HG03135 (cell line): ENCODE measurements around the gene SLC24A4.

Source experiments
- ATAC-seq: cut with Tn5 transposase; IDR thresholded peaks from one replicate; pipeline ENCODE4 v1.9.1; 2021; ENCODE audit warnings: mild to moderate bottlenecking, moderate library complexity; ENCODE audit not compliant: unreplicated experiment

The SLC24A4 gene

DNA sequence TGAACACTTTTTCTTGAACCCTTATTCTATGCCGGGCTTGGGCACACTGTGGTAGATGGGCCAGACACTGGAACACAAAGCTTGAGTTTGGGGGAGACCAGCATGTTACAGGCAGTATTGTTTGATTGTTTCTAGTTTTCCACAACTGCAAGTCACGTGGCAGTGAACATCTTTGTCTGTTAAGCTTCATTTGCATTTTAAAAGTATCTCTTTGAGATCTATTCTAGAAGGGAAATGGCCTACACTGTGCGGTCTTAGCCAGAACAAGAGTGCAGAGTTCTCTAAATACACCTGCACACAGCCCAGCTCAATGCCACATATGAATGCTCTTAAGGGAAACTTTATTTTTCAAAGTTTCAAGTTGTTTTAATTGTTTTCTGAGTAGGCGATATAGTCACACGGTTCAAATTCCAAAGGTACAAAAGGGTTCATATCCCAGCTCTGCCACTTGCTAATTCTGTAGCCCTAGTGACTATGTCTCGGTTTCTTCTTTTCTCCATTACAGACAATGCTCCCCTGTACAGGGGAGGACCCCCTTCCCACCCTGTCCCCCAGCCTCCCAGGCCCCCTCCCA, 215.5 kb downstream of the SLC24A4 start:
- peak; percentile 76 for ATAC-seq

DNA sequence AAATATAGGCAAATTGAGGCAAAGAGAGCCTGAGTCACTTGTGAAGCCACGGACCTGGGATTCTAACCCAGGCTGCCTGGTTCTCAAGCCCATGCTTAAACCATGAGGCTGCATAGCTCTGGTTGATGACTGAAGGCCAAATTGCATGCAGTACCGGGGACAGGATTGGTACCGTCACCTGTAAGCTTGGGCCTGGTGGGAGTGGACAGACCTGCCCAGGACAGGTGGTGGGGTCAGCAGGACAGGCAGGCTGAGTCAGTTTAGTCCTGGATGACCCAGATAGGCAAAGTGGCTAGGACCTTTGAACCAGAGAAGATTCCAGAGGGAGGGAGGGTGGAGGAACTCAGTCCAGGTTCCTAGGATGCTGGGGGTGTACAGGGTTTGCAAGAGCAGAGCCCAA, 216.5 kb downstream of the SLC24A4 start:
- ATAC-seq = no peak

DNA sequence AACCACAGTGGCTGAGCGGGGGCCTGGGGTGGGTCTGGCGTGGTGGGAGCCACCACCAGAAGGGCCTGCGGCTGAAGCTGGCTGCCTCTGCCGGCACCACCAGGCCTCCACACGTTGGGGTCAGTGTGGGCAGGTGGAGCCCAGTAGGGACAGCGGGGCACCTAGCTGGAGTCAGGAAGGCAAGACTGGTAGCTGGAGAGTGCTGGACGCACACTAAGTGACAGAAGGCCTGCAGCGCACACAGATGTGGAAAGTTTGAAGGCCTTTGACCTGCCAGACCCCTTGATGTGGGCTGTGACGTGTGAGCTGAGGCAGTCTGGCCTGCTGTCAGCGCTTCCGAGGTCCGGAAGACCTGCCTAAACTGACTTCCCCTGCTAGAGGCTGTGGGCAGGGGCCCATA, 216.9 kb downstream of the SLC24A4 start:
- no peak for ATAC-seq

DNA sequence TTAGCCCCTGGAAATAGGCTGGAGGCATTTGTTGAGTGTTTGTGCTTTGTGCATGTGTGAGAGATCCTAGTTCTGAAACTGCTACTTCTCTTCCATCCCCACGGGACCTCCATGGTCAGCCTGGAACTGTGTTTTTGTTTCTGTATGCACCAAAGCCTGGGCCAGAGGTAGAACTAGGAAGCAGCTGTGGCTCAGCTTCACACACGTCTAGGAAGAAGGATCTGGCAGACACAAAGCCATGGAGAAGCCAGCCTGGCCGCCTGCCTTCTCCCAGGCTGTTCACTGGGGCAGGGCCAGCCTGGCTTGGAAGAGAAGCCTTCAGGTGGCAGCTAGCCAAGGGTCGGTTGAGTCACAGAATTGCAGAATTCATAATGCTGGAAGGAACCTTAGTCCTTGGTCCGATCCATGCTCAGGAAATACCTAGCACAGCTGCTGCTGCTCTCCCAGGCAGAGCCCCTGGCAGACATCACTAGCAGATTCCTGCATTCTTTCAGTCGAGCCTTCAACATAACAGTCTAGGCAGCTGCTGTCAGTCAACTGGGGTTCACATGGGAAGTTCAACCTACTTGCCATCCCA, 217.6 kb downstream of the SLC24A4 start:
- ATAC-seq = no peak

DNA sequence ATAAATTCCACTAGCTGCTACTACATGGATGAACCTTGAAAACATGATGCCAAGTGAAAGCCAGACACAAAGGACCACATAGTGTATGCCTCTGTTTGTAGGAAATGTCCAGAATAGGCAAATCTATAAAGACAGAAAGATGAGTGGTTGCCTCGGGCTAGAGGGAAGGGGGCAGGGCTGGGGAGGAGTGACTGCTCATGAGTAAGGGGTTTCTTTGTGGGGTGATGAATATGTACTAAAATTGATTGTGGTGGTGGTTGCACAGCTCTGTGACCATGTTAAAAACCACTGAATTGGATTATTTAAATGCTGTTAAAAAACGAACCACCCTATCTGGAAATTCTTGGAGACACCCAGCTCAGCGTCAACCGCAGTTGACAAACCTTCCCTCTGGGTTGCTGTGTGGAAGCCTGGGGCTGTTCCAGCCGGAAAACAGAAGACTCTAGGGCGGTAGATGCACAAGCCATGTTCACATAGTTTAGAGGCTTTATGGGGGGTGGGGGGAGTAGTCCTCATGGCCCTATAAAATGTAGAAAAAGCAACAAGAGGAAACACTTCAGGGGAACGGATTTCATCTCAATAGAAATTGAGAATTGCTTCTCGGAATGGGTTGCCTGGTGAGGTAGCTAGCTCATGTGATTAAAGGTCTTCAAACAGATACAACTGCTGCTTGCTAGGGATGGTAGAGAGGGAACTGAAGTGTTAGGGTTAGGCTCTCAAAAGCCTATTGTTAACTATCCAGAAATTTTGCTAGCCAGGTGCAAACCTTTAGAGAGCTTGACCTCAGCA, 220.0 kb downstream of the SLC24A4 start:
- ATAC-seq = no peak

DNA sequence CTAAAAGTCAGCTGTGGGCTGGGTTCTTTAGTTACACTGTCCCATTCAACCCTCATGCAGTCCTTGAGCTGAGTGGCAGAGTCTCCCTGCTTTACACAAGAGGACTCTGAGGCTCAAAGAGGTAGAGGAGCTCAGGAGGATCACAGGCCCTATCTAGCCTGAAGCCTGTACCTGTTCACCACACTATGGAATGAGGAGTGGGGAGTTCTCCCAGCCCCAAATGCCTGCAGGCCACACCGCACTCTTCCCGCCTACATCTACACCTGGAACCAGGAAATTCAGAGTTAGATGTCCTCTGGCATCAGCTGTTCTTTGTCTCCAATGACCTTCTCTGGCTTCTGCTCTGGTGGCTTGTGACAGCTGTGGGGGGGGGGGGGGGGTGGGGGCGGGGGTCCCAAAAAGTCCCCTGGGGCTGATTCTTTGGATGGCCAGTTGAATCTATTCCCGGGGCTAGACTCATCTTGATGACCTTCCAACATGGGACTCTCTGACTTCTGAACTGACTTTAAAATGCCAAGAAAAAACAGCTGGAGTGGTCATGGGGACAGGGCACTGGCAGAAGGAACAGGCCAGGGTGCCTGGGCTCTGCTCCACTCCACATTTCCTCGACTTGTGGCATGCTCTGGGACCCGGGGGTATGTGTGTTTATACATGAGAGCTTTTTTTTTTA, 221.2 kb downstream of the SLC24A4 start:
- no peak for ATAC-seq

DNA sequence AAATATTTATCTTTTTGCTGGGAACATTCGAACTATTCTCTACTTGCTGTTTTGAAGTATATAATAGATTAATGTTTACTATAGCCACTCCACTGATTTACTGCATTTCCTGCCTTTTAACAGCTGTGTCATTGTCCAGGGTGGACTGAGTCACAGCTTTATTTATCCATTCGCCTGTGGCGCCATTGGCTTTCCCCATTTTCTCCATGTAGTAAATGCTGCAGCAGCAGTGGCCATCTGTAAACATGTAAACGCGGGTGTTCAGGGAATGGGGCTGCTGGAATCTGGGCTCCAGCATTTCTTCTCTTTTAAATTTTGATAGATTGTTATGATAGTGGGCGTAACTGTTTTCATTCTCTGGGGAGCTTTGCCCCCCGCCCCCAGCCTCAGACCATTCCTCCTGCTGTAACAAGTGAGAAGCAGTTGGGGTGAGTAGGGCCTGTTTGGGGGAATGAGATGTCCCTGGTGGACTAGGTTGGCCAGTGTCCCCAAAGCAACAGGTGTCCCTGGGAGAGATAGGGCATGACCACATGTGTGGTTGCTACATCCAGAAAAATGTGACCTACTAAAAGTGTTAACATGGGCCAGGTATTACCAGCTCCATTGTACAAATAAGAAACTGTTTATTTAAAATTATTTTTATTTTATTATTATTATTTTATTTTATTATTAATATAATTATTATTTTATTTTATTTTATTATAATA, 223.5 kb downstream of the SLC24A4 start:
- no peak for ATAC-seq

DNA sequence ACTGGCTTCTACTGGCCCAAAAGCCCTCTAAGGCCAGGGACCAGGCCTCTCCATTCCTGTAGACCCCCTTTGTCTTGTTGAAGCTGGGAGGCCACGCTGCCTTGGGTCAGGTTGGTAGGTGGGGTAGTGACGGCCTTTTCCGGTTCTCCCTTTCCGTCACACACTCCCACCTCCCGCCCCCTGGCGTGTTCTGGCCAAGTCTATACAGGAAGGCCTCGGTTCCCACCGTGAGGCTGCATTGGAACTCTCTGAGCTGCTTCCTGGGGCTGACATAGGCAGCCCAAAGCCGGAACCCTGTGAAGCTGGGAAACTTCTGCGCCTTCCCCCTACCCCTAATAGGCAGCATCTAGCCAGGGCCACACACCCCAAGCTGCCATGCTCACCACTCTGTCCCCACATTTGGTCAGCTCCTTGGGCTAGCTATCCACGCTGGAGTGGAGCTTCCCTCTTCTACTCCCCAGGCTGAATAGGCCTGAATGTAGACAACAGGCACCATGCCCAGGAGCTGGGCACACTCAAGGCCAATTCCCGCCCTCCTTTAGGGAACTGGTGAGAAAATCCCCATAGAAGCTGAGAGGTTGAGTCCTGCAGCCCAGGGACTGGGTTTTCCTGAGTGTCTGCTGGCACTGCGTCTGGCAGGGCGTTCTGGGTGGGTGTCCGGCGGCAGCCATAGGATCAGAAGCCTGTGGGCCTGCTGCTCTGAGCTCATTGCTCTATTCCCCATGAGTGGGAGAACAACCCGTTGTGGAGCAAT, 226.3 kb downstream of the SLC24A4 start:
- no peak for ATAC-seq

DNA sequence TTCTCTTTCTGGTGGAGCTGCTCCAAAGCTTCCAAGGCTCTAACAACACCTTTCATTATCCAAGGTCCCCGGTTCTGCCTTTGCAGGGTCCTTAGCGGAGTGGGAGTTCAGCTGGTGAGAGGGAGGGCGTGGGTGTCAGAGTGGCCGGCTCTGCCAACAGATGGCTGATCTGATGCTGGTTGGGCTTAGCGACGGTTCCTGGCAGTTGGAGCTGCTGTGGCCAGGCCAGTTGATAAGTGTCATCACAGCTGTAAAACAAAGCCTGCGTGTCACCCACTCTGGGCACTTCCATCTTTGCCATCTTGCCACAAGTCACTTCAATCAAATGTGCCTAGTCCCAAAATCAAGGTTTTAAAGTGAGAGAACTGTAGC, 226.9 kb downstream of the SLC24A4 start:
- no peak for ATAC-seq
